Heart left ventricle (tissue), 16 donors: ENCODE data around the gene POU6F2. TPM values are rescaled to one million over a fixed set of nuclear protein-coding genes. Genes with fewer than 3 reads are reported as not detected.
A peak's percentile ranks its signal among the peaks of the same experiment; 100 is the strongest.

Source experiments
- ATAC-seq, 4 donors: fragments of 200-7000 bp; cut with Tn5 transposase; one replicate each; pipeline ENCODE4 v1.9.1; 2020 to 2022; ENCODE audit warnings: moderate library complexity in 4 of 4, mild to moderate bottlenecking in 3 of 4, moderate number of reproducible peaks in 1 of 4
- DNase-seq, 5 donors: peaks; one replicate each; pipeline ENCODE4 v3.0.0-alpha.2; 2020
- H3K27ac ChIP-seq, 12 donors: fragments of 200-600 bp; sonication (generic) in 4 of 12; one replicate each; pipeline versions ENCODE4 v1.5.0 to v1.8.0; 2016 to 2022; ENCODE audit warnings: mild to moderate bottlenecking in 2 of 12
- H3K27me3 ChIP-seq, 9 donors: fragments of 200-600 bp; sonication (generic) in 2 of 9; one replicate each; pipeline versions ENCODE4 v1.5.1 to v1.8.0; 2016 to 2022; ENCODE audit warnings: mild to moderate bottlenecking in 3 of 9
- H3K36me3 ChIP-seq, 9 donors: fragments of 200-600 bp; sonication (generic) in 2 of 9; one replicate each; pipeline versions ENCODE4 v1.5.0 to v1.8.0; 2018 to 2022; ENCODE audit warnings: mild to moderate bottlenecking in 2 of 9
- H3K4me1 ChIP-seq, 12 donors: fragments of 200-600 bp; sonication (generic) in 4 of 12; one replicate each; pipeline versions ENCODE4 v1.5.0 to v1.8.0; 2016 to 2022; ENCODE audit warnings: mild to moderate bottlenecking in 3 of 12
- H3K4me3 ChIP-seq, 12 donors: fragments of 200-600 bp; sonication (generic) in 4 of 12; one replicate each; pipeline versions ENCODE4 v1.5.0 to v1.8.0; 2017 to 2022; ENCODE audit warnings: mild to moderate bottlenecking in 9 of 12, moderate library complexity in 4 of 12
- H3K9me3 ChIP-seq, 12 donors: fragments of 200-600 bp; sonication (generic) in 4 of 12; one replicate each; pipeline versions ENCODE4 v1.5.0 to v1.8.0; 2016 to 2022; ENCODE audit warnings: mild to moderate bottlenecking in 1 of 12
- CTCF ChIP-seq, 12 donors: fragments of 200-600 bp; sonication (generic) in 4 of 12; IDR thresholded peaks; one replicate each; pipeline versions ENCODE4 v1.5.0 to v1.8.0; 2018 to 2022; ENCODE audit warnings: antibody characterized with exemption in 12 of 12, mild to moderate bottlenecking in 5 of 12
- POLR2A ChIP-seq, 2 donors: fragments of 450-650 bp; IDR thresholded peaks; one replicate each; pipeline ENCODE4 v1.6.1; 2017; ENCODE audit warnings: antibody characterized with exemption in 2 of 2, mild to moderate bottlenecking in 2 of 2, moderate library complexity in 2 of 2
- WGBS, 4 donors: extraction: QIAGEN DNeasy Blood & Tissue Kit in 2 of 4; methylation state at CpG; one replicate each; pipeline versions ENCODE4 v1.1.5 to v1.1.7; 2013 to 2018; 5-methylcytosine and 5-hydroxymethylcytosine counted together
- intact Hi-C, 10 donors: fragments of 100-400 bp; cut with DNase I; formaldehyde crosslinking; loops; one replicate each; pipeline versions ENCODE4 v1.11.1 to v1.14.2; 2022
- polyA plus RNA-seq, 2 donors: library from polyadenylated mRNA; stranded (reverse); fragments of 200-250 nt; gene quantifications; one replicate each; pipeline ENCODE4 v1.2.3, GENCODE V29; 2013
- total RNA-seq, 9 donors: library from RNA; depleted of rRNA in 2 of 9; stranded (reverse); fragments of >200 nt in 2 of 9; fragmentation: NEBNext Ultra II Directional in 3 of 9; extraction: Animal tissue kit (Norgen Biotek cat#: 25700) in 3 of 9; gene quantifications; one replicate each; pipeline versions ENCODE4 v1.1.0 to v1.2.4, GENCODE V29; 2016 to 2023
- donor health status: ischemic (EF 13 %, LVEDD 7.1; RV severe dilation, severe dysfunction).
- donor health status: healthy with polysubstance abuse.
- donor health status: DM: no; HTN: yes; CAD: no.
- donor health status: DM: no; HTN: no; CAD: no.
- donor health status: ischemic (EF 25% LVEDD 6.9; RV normal size, moderate dysfunction).
- donor health status: ischemic (EF 25% LVEDD 5.7; RV mildly dilated, moderate dysfunction).
- donor health status: healthy.
- donor health status: DM: yes; HTN: yes; CAD: no.
- donor health status: ischemic (EF 35%, LVEDD 5.7; RV mildly dilated, moderate dysfunction).
- donor health status: nonischemic (EF 11% LVEDD 7.7; RV severe dilation, severe dysfunction).
- donor health status: DM: yes; HTN: yes; CAD: no.
- donor health status: PGD.
- donor health status: ischemic (EF 29% LVEDD 5.4; RV normal size, mild dysfunction).
- donor health status: nonischemic (EF 23%, LVEDD 6.1; RV moderate dilation, normal function).

Gene POU6F2
- total and polyA plus RNA-seq, 11 donors = 0.03 to 1.2 (median 0.38) TPM; not detected in 2

- intact Hi-C loops = no loop called here
- ATAC-seq (no peak), DNase-seq (no peak)
- Histone ChIP-seq H3K27ac (no peak overlapping the region), H3K4me3 (no peak overlapping the region), H3K36me3 (no peaks in the 10 kb centered on the region), H3K9me3 (peaks cover 0 to 6% (median 0%) of the 10 kb centered on the region in 12 donors), H3K4me1 (no peaks in the 10 kb centered on the region), H3K27me3 (peaks cover 0 to 4% (median 0%) of the 10 kb centered on the region in 9 donors)
- TF ChIP-seq CTCF (IDR thresholded peaks at IDR 0.05) (no peak), POLR2A (IDR thresholded peaks at IDR 0.05) (no peak)
- WGBS, 4 donors = 61 to 70% (median 67%) methylated on average over 6 of the region's 6 CpGs
These were observed 322.0 kb downstream of the POU6F2 start for GRCh38 chr7:39299695-39300094.

- peaks cover 0 to 6% (median 0%) of the 10 kb centered on the region in 12 donors for H3K9me3 ChIP-seq
- ATAC-seq (peak in 3 of 4 donors; percentile 37 to 77 (median 59)), DNase-seq (no peak)
- no peaks in the 10 kb centered on the region for H3K4me1 ChIP-seq
- intact Hi-C loops = no loop called here
- WGBS, 4 donors = 40 to 47% (median 42%) methylated on average over 8 of the region's 8 CpGs
- no peak overlapping the region for H3K4me3 ChIP-seq
- H3K27me3 ChIP-seq = peaks cover 0 to 4% (median 0%) of the 10 kb centered on the region in 9 donors
- no peaks in the 10 kb centered on the region for H3K36me3 ChIP-seq
- no peak overlapping the region for H3K27ac ChIP-seq
- no peak for TF ChIP-seq CTCF (IDR thresholded peaks at IDR 0.05)
These were observed 322.6 kb downstream of the POU6F2 start for GRCh38 chr7:39300276-39300675.

DNA sequence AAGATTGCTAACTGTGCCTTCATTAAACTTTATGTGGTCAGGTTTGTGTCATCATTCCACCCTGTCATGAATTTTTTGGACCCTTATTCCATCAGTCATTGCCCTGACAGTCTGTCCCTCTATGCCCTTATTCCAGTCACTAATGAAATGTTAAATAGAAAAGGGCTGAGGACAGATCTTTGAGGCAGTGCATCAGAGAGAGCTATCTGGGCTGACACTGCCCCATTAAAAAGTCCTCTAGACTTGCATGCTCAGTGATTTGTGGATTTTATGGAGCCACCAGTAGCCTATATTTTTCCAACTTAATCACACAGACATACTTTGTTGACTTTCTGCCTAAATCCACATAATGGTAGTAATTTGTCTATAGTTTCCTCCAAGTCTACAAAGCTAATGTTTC, 323.8 kb downstream of the POU6F2 start:
- intact Hi-C loops = no loop called here
- H3K9me3 ChIP-seq = peaks cover 0 to 6% (median 0%) of the 10 kb centered on the region in 12 donors

GRCh38 chr7:39304178-39304577, 326.5 kb downstream of the POU6F2 start:
- no peaks in the 10 kb centered on the region for H3K36me3 ChIP-seq
- ATAC-seq (no peak), DNase-seq (no peak)
- WGBS, 4 donors = 54 to 79% (median 77%) methylated on average over 6 of the region's 6 CpGs
- no peak overlapping the region for H3K4me3 ChIP-seq
- no peaks in the 10 kb centered on the region for H3K9me3 ChIP-seq
- intact Hi-C loops = no loop called here
- TF ChIP-seq CTCF (IDR thresholded peaks at IDR 0.05) = no peak
- TF ChIP-seq POLR2A (IDR thresholded peaks at IDR 0.05) = no peak
- no peak overlapping the region for H3K27ac ChIP-seq
- no peaks in the 10 kb centered on the region for H3K4me1 ChIP-seq
- peaks cover 0 to 5% (median 0%) of the 10 kb centered on the region in 9 donors for H3K27me3 ChIP-seq

More for the DNA sequence above, 323.8 kb downstream of the POU6F2 start:
- TF ChIP-seq CTCF (IDR thresholded peaks at IDR 0.05) (no peak), POLR2A (IDR thresholded peaks at IDR 0.05) (no peak)
- H3K4me3 ChIP-seq = no peak overlapping the region
- H3K27me3 ChIP-seq = peaks cover 0 to 4% (median 0%) of the 10 kb centered on the region in 9 donors
- ATAC-seq (no peak), DNase-seq (no peak)
- H3K27ac ChIP-seq = no peak overlapping the region
- H3K36me3 ChIP-seq = no peaks in the 10 kb centered on the region
- no peaks in the 10 kb centered on the region for H3K4me1 ChIP-seq
